NCI-H526 treated with DMSO at 0.1 percent for 48 hours (cell line): ENCODE data around the gene BNIP2.
"Not testable (repeated sequence)": the region's sequence is repeated elsewhere in the genome, so short reads cannot be mapped to it uniquely, and the experiment has no call there.

Source experiments
- DNase-seq: peaks from one replicate; lab custom pipeline; 2025; lab: John Stamatoyannopoulos, UW

Gene BNIP2, protein sequence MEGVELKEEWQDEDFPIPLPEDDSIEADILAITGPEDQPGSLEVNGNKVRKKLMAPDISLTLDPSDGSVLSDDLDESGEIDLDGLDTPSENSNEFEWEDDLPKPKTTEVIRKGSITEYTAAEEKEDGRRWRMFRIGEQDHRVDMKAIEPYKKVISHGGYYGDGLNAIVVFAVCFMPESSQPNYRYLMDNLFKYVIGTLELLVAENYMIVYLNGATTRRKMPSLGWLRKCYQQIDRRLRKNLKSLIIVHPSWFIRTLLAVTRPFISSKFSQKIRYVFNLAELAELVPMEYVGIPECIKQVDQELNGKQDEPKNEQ

DNA sequence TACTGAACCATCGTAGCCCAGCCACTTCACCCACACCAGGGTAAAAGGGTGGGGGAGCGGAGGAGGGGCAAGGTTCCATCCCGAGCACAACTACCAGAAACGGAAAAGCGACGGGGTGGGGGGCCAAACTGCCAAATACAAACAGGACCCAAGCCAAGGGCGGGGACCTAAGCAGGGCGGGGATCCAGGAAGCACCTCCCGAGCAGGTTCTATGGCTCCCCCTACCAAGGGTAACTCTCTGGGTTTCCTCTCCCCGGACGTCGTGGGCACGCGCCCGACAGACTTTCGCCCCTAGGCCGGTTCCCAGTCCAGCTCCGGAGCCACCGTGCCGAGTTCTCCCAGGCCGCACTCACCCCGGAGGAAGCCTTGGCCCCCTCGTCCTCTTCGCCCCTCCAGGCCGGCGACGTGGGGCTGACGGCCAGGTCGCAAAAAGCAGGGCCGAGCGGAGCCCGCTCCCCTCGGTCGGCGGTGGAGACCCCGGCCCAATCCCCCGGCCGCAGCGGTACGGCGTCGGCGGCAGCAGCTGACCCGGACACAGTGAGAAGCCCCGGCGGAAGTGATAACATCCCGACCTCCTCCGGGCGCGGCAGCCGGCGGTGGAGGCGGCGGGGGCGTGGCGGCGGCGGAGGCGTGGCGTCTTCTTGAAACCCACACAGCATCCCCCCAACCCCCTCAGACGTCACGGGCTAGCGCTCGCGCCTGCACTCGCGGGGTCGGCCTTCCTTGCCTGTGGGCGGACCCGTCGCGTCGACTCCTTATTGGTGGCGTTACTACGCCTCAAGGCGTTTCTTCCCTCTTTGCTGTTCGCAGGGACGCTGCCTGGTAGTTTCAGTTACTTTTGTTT is at the start of gene BNIP2:
Gene BNIP2 (minus strand): TSS at position 539 of the 844 bp plus-strand sequence. CDS start 6,863 bp downstream, outside the sequence.
- DNase-seq = peak; percentile 92

GRCh38 chr15:59738676-59739075 is 49.6 kb upstream of the BNIP2 start:
- no peak for DNase-seq

GRCh38 chr15:59736181-59736580 is 47.1 kb upstream of the BNIP2 start:
- DNase-seq = no peak

- DNase-seq = no peak
Measured at GRCh38 chr15:59725151-59725486, 36.0 kb upstream of the BNIP2 start.

- no peak for DNase-seq
Measured at GRCh38 chr15:59723687-59724346, 34.7 kb upstream of the BNIP2 start.

- DNase-seq = no peak
Measured at GRCh38 chr15:59722476-59722875, 33.4 kb upstream of the BNIP2 start.

GRCh38 chr15:59722037-59722436 is 32.9 kb upstream of the BNIP2 start:
- no peak for DNase-seq

- no peak for DNase-seq
Measured at GRCh38 chr15:59721411-59721810, 32.3 kb upstream of the BNIP2 start.

GRCh38 chr15:59713177-59713576 is 24.1 kb upstream of the BNIP2 start:
- no peak for DNase-seq

DNA sequence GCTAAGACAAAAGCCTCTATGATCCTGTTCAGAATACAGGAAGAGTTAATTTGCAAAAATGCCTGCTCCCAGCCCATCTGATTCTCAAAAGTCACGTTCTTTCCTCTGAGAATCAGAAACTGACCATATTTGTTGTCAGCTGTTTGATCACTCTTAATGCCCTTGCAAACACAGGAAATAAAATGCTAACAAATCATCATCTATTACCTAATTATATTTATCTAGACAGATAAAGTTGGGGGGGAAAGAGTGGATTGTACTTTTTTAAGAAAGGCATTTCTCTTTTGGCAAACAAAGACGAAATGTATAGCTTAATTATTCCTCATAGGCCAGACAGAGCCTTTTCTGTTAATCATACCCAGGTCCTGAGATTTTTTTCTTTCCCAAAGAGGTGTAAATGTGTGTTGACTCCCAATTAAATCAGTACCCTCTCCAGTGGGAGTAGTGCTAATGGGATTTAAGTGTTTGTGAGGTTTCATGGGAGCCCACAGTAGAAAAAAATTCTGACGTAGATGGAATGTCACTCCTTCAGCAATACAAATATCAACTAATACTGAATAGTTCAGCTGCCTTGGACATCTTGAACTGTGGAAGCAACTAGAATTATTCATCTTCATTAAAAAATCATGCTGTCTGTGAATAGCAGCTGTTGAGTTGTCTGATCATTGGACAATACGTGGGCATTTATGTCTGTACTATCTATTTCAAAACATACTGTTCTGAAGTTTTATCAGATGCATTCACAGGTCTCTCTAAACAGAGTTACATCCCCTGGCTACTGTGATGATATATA is 22.5 kb upstream of the BNIP2 start:
- no peak for DNase-seq

GRCh38 chr15:59707619-59708018 is 18.5 kb upstream of the BNIP2 start:
- DNase-seq = no peak

- DNase-seq = no peak
Measured at GRCh38 chr15:59703979-59704796, 15.1 kb upstream of the BNIP2 start.

GRCh38 chr15:59702351-59702750 is 13.2 kb upstream of the BNIP2 start:
- no peak for DNase-seq

- DNase-seq = no peak
Measured at GRCh38 chr15:59701880-59702279, 12.8 kb upstream of the BNIP2 start.

DNA sequence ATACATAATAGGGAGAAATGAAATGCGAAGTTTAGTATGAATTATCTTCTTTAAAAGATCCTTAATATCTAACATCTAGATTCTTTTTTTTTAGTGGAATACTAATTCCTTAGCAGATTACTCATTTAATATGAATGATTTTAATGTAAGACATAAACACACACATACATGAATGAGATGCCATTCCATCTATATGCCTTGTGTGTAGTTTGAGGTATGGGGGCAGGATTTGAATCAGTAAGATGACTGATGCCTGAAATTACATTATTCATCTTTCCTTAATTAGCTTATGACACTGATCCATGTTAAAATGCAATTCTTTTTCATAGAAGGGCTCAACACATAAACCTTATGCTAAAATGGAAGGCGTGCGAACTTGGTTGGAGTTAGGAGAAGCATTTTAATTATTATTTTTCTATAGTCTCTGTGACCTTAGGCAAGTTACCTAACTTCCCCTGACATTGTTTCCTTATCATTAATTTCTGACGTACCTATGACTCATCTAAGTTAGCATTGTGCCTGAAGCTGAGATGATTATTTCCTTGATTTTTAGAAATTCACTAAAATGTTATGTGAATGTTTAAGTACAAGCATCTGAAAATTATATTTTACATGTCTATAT is 10.8 kb upstream of the BNIP2 start:
- no peak for DNase-seq

- not testable (repeated sequence) for DNase-seq
Measured at GRCh38 chr15:59698065-59698464, 8.9 kb upstream of the BNIP2 start.

- no peak for DNase-seq
Measured at GRCh38 chr15:59696332-59696731, 7.2 kb upstream of the BNIP2 start.

GRCh38 chr15:59694779-59695178 is 5.7 kb upstream of the BNIP2 start:
- DNase-seq = no peak

- DNase-seq = peak; percentile 24
Measured at GRCh38 chr15:59691194-59691805, 2.2 kb upstream of the BNIP2 start.

DNA sequence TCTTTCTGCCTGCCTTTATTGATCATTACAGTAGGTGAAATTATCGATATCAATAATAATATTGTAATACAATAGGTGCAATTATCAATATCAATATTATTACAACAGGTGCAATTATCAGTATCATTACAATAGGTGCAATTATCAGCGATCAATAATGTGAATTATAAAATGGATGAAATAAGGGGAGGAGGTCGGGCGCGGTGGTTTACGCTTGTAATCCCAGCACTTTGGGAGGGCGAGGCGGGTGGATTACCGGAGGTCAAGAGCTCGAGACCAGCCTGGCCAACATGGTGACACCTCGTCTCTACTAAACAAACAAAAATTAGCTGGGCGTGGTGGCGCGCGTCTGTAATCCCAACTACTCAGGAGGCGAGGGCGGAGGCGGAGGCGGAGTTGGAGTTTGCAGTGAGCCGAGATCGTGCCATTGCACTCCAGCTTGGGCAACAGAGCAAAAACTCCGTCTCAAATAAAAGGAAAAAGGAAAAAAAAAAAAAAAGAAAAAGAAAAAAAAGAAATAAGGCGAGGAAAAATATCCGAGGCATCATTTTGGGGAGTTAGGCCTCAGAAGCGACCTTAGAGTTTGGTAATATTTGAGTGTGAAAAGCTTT is 611 bp upstream of the BNIP2 start:
- peak; percentile 78 for DNase-seq
